ENCODE measurements around the gene CLSTN3. TPM values are rescaled to one million over a fixed set of nuclear protein-coding genes. Genes with fewer than 3 reads are reported as not detected.
A peak's percentile ranks its signal among the peaks of the same experiment; 100 is the strongest.

CLSTN3 gene
- total and polyA plus RNA-seq, 10 of the 15 experiments (the other 5 are each of a cell fraction or from before 2014, with no cell fraction given) = 0.09 to 35.9 (median 11.3) TPM

GRCh38 chr12:7127916-7128626 lies 2.1 kb upstream of the CLSTN3 start:
- Histone ChIP-seq H3K27ac (ENCODE audit: control insufficient read depth, insufficient read depth) (no peak overlapping the region), H2AFZ (ENCODE audit: control insufficient read depth, low read depth, low read length) (no peak overlapping the region), H3K9me3 (replicated peaks; ENCODE audit: control insufficient read depth, insufficient read depth, low read length) (no peaks in the 10 kb centered on the region), H3K4me2 (ENCODE audit: control insufficient read depth, insufficient read depth) (no peak overlapping the region), H3K4me3 (no peak overlapping the region), H3K36me3 (ENCODE audit: control insufficient read depth in 2 of 2, insufficient read depth in 2 of 2, low read length in 1 of 2) (no peaks in the 10 kb centered on the region; a peak in 2 of 4 replicates), H3K27me3 (replicated peaks in 1 of 2; ENCODE audit: control insufficient read depth in 2 of 2, insufficient read depth in 2 of 2, low read length in 1 of 2) (no peaks in the 10 kb centered on the region), H3K9ac (ENCODE audit: control insufficient read depth, insufficient read depth, low read length) (no peak overlapping the region), H4K20me1 (ENCODE audit: control insufficient read depth, insufficient read depth) (no peaks in the 10 kb centered on the region), H3K4me1 (ENCODE audit: control insufficient read depth, insufficient read depth, low read length) (peaks cover 13% of the 10 kb centered on the region), H3K79me2 (ENCODE audit: control insufficient read depth, insufficient read depth, low read length) (no peaks in the 10 kb centered on the region)
- TSS peak; percentile 51 for BruUV-seq (replicated peaks)
- CTCF ChIA-PET = no interaction called here
- RAD21 ChIA-PET (ENCODE audit: unreplicated experiment) = no interaction called here
- TF ChIP-seq IRF5 (IDR thresholded peaks at IDR 0.05; ENCODE audit: borderline replicate concordance) = no peak
- TF ChIP-seq YBX1 (IDR thresholded peaks at IDR 0.05) = no peak
- TF ChIP-seq GABPA (IDR thresholded peaks at IDR 0.05; ENCODE audit: low read depth) = no peak
- no peak for TF ChIP-seq POU2F2 (IDR thresholded peaks at IDR 0.05; ENCODE audit: borderline replicate concordance, low read depth, low read length)
- TF ChIP-seq PAX8 (IDR thresholded peaks at IDR 0.05) = no peak
- no peak for TF ChIP-seq KAT2A (conservative IDR thresholded peaks at IDR 0.05; ENCODE audit: control insufficient read depth, low read depth, low read length)
- intact Hi-C loops (cut with micrococcal nuclease; ENCODE audit: unreplicated experiment) (no loop called here), in situ Hi-C loops (cut with MboI) (no loop called here)
- SMC1A ChIA-PET (ENCODE audit: uncharacterized antibody, unreplicated experiment) = no interaction called here
- FAIRE-seq (no peak), ATAC-seq (no peak), DNase-seq (ENCODE audit: low read depth, low spot score) (no peak)
- 93% methylated on average over 17 of the region's 17 CpGs for WGBS (ENCODE audit: insufficient coverage, insufficient replicate concordance, low lambda C conversion rate, missing lambda C conversion rate)
- POLR2A ChIA-PET = no interaction called here
